GM21723 (cell line): Measurements from ENCODE around the gene PATE1.

Source experiments
- ATAC-seq: cut with Tn5 transposase; IDR thresholded peaks from one replicate; pipeline ENCODE4 v1.9.1; 2021; ENCODE audit warnings: mild to moderate bottlenecking, moderate library complexity; ENCODE audit not compliant: unreplicated experiment

Gene PATE1

GRCh38 chr11:125787827-125788226 lies 41.7 kb downstream of the PATE1 start, which contains the start of gene PATE3:
Gene PATE3, plus strand, starts transcription at chr11:125788127. Its CDS starts 25 bp downstream, at chr11:125788152.
- no peak for ATAC-seq

GRCh38 chr11:125790825-125791224 lies 44.7 kb downstream of the PATE1 start:
- no peak for ATAC-seq

GRCh38 chr11:125797641-125798040 lies 51.6 kb downstream of the PATE1 start:
- ATAC-seq: no peak
